ENCODE results near the gene UBE3B. TPM values are rescaled to one million over a fixed set of nuclear protein-coding genes. Genes with fewer than 3 reads are reported as not detected.

The UBE3B gene
- total RNA-seq, 1 experiment from 2014 or later, result 29.3 TPM

DNA sequence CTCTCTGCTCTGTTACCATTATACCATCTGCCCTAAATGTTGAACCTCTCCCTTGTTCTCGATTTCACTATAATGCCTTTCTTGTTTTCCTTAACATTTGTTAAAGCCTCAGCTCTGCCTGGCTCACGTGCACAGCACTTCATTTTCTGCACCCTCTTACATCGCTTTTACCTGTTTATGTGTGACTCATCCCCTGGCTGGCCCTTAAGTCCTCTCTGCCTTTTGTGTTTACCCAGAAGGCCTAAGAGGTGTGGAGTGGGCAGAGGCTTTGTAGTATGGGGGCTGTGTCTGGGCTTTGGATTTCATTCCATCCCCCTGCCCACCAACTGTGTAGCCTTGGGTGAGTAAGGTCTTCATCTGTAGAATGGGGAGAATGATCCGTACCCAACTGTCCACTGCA lies 36.5 kb downstream of the UBE3B start:
- Mint-ChIP-seq H3K36me3 (peaks cover 42% of the 10 kb centered on the region), H3K27ac (no peak overlapping the region), H3K4me1 (peaks cover 2% of the 10 kb centered on the region), H3K27me3 (ENCODE audit: low read depth) (no peaks in the 10 kb centered on the region), H3K9me3 (no peaks in the 10 kb centered on the region), H3K4me3 (no peak overlapping the region)
- no peak for DNase-seq (ENCODE audit: low spot score)
- TF ChIP-seq SOX15 (CRISPR knock-in tag; IDR thresholded peaks at IDR 0.05), result no peak
- TF ChIP-seq MYBL2 (CRISPR knock-in tag; IDR thresholded peaks at IDR 0.05), result no peak
- no peak for TF ChIP-seq GRHL2 (CRISPR knock-in tag; IDR thresholded peaks at IDR 0.05; ENCODE audit: insufficient replicate concordance, severe bottlenecking)
- TF ChIP-seq, protein P1, sequence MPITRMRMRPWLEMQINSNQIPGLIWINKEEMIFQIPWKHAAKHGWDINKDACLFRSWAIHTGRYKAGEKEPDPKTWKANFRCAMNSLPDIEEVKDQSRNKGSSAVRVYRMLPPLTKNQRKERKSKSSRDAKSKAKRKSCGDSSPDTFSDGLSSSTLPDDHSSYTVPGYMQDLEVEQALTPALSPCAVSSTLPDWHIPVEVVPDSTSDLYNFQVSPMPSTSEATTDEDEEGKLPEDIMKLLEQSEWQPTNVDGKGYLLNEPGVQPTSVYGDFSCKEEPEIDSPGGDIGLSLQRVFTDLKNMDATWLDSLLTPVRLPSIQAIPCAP (CRISPR knock-in tag; IDR thresholded peaks at IDR 0.05), result no peak
- TF ChIP-seq ZBTB21 (CRISPR knock-in tag; IDR thresholded peaks at IDR 0.05; ENCODE audit: borderline replicate concordance), result no peak
- TF ChIP-seq NFYB (CRISPR knock-in tag; conservative IDR thresholded peaks at IDR 0.05; ENCODE audit: low read depth), result no peak
- no peak for TF ChIP-seq ZNF232 (CRISPR knock-in tag; IDR thresholded peaks at IDR 0.05)
- TF ChIP-seq, protein P2, sequence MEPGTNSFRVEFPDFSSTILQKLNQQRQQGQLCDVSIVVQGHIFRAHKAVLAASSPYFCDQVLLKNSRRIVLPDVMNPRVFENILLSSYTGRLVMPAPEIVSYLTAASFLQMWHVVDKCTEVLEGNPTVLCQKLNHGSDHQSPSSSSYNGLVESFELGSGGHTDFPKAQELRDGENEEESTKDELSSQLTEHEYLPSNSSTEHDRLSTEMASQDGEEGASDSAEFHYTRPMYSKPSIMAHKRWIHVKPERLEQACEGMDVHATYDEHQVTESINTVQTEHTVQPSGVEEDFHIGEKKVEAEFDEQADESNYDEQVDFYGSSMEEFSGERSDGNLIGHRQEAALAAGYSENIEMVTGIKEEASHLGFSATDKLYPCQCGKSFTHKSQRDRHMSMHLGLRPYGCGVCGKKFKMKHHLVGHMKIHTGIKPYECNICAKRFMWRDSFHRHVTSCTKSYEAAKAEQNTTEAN (CRISPR knock-in tag; IDR thresholded peaks at IDR 0.05), result no peak
- TF ChIP-seq NR2C2 (CRISPR knock-in tag; IDR thresholded peaks at IDR 0.05), result no peak
- TF ChIP-seq, protein P3, sequence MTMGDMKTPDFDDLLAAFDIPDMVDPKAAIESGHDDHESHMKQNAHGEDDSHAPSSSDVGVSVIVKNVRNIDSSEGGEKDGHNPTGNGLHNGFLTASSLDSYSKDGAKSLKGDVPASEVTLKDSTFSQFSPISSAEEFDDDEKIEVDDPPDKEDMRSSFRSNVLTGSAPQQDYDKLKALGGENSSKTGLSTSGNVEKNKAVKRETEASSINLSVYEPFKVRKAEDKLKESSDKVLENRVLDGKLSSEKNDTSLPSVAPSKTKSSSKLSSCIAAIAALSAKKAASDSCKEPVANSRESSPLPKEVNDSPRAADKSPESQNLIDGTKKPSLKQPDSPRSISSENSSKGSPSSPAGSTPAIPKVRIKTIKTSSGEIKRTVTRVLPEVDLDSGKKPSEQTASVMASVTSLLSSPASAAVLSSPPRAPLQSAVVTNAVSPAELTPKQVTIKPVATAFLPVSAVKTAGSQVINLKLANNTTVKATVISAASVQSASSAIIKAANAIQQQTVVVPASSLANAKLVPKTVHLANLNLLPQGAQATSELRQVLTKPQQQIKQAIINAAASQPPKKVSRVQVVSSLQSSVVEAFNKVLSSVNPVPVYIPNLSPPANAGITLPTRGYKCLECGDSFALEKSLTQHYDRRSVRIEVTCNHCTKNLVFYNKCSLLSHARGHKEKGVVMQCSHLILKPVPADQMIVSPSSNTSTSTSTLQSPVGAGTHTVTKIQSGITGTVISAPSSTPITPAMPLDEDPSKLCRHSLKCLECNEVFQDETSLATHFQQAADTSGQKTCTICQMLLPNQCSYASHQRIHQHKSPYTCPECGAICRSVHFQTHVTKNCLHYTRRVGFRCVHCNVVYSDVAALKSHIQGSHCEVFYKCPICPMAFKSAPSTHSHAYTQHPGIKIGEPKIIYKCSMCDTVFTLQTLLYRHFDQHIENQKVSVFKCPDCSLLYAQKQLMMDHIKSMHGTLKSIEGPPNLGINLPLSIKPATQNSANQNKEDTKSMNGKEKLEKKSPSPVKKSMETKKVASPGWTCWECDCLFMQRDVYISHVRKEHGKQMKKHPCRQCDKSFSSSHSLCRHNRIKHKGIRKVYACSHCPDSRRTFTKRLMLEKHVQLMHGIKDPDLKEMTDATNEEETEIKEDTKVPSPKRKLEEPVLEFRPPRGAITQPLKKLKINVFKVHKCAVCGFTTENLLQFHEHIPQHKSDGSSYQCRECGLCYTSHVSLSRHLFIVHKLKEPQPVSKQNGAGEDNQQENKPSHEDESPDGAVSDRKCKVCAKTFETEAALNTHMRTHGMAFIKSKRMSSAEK (CRISPR knock-in tag; IDR thresholded peaks at IDR 0.05; ENCODE audit: borderline replicate concordance), result no peak
- TF ChIP-seq, protein P4, sequence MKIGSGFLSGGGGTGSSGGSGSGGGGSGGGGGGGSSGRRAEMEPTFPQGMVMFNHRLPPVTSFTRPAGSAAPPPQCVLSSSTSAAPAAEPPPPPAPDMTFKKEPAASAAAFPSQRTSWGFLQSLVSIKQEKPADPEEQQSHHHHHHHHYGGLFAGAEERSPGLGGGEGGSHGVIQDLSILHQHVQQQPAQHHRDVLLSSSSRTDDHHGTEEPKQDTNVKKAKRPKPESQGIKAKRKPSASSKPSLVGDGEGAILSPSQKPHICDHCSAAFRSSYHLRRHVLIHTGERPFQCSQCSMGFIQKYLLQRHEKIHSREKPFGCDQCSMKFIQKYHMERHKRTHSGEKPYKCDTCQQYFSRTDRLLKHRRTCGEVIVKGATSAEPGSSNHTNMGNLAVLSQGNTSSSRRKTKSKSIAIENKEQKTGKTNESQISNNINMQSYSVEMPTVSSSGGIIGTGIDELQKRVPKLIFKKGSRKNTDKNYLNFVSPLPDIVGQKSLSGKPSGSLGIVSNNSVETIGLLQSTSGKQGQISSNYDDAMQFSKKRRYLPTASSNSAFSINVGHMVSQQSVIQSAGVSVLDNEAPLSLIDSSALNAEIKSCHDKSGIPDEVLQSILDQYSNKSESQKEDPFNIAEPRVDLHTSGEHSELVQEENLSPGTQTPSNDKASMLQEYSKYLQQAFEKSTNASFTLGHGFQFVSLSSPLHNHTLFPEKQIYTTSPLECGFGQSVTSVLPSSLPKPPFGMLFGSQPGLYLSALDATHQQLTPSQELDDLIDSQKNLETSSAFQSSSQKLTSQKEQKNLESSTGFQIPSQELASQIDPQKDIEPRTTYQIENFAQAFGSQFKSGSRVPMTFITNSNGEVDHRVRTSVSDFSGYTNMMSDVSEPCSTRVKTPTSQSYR (CRISPR knock-in tag; IDR thresholded peaks at IDR 0.05), result no peak
- TF ChIP-seq TCF7 (CRISPR knock-in tag; IDR thresholded peaks at IDR 0.05; ENCODE audit: low read depth), result no peak
- no peak for TF ChIP-seq SP1 (CRISPR knock-in tag; conservative IDR thresholded peaks at IDR 0.05)
- TF ChIP-seq ZNF317 (CRISPR knock-in tag; IDR thresholded peaks at IDR 0.05; ENCODE audit: borderline replicate concordance, low read depth), result no peak
- TF ChIP-seq FOXJ3 (CRISPR knock-in tag; IDR thresholded peaks at IDR 0.05; ENCODE audit: borderline replicate concordance), result no peak
- TF ChIP-seq ZNF121 (CRISPR knock-in tag; IDR thresholded peaks at IDR 0.05), result no peak
- TF ChIP-seq, protein P5, sequence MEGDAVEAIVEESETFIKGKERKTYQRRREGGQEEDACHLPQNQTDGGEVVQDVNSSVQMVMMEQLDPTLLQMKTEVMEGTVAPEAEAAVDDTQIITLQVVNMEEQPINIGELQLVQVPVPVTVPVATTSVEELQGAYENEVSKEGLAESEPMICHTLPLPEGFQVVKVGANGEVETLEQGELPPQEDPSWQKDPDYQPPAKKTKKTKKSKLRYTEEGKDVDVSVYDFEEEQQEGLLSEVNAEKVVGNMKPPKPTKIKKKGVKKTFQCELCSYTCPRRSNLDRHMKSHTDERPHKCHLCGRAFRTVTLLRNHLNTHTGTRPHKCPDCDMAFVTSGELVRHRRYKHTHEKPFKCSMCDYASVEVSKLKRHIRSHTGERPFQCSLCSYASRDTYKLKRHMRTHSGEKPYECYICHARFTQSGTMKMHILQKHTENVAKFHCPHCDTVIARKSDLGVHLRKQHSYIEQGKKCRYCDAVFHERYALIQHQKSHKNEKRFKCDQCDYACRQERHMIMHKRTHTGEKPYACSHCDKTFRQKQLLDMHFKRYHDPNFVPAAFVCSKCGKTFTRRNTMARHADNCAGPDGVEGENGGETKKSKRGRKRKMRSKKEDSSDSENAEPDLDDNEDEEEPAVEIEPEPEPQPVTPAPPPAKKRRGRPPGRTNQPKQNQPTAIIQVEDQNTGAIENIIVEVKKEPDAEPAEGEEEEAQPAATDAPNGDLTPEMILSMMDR (IDR thresholded peaks at IDR 0.05), result no peak
- TF ChIP-seq TP53 (CRISPR knock-in tag; IDR thresholded peaks at IDR 0.05), result no peak
- TF ChIP-seq, protein P6, sequence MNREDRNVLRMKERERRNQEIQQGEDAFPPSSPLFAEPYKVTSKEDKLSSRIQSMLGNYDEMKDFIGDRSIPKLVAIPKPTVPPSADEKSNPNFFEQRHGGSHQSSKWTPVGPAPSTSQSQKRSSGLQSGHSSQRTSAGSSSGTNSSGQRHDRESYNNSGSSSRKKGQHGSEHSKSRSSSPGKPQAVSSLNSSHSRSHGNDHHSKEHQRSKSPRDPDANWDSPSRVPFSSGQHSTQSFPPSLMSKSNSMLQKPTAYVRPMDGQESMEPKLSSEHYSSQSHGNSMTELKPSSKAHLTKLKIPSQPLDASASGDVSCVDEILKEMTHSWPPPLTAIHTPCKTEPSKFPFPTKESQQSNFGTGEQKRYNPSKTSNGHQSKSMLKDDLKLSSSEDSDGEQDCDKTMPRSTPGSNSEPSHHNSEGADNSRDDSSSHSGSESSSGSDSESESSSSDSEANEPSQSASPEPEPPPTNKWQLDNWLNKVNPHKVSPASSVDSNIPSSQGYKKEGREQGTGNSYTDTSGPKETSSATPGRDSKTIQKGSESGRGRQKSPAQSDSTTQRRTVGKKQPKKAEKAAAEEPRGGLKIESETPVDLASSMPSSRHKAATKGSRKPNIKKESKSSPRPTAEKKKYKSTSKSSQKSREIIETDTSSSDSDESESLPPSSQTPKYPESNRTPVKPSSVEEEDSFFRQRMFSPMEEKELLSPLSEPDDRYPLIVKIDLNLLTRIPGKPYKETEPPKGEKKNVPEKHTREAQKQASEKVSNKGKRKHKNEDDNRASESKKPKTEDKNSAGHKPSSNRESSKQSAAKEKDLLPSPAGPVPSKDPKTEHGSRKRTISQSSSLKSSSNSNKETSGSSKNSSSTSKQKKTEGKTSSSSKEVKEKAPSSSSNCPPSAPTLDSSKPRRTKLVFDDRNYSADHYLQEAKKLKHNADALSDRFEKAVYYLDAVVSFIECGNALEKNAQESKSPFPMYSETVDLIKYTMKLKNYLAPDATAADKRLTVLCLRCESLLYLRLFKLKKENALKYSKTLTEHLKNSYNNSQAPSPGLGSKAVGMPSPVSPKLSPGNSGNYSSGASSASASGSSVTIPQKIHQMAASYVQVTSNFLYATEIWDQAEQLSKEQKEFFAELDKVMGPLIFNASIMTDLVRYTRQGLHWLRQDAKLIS (CRISPR knock-in tag; IDR thresholded peaks at IDR 0.05; ENCODE audit: borderline replicate concordance), result no peak
- TF ChIP-seq OVOL2 (CRISPR knock-in tag; IDR thresholded peaks at IDR 0.05; ENCODE audit: borderline replicate concordance), result no peak
- POLR2A ChIA-PET, result no interaction called here
- CTCF ChIA-PET, result no interaction called here
- ATAC-seq, result no peak
